ENCODE results near the gene FRMD4A.

Gene FRMD4A

DNA sequence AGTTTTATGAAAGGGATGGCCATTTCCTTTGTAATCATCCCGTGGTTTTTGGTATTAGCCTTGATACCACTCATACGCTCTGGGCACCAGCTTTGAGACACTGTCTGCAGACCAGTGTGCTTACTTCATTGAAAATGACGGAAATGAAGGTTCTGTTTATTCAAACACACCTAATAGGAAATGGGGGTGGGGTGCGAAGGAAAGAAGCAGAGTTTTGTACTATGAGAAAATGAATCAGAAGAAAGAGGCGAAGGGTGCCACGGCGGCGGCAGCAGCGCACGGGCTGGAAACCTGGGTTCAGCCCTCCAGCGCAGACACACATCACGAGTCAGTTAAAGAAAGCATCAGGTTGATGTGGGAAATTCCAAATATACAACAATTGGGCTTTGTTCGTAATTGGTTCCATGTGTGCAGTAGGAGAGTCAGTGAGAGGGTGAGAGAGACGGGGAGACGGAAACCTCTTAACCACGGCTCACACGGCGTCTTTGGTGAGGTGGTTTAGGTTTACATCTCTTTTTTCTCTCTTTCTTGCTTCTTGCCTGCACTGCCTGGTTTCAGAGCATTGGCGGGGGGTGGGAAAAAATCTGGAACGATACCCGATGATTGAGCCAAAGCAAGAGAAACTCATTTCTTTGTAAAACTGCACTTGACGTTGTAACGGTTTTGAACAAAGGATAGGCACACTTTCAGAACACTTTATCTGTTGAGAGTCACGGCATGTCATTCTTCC, 321.2 kb downstream of the FRMD4A start:
- peak; percentile 67 to 86 for DNase-seq

DNA sequence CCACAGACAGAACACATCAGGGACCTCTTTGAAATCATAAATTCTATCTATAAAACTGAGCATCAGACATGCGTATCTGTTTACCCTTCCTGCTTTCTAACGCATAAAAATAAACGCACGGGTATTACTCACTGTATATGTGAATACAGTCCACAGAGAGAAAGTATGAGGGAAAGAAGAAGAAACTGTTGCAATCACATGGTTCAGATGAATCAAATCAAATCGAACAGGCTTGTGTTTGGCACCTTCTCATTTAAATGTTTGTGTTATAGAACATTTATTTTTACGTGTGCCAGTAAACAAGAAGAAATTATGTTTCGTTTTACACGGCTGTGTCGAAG, 322.0 kb downstream of the FRMD4A start:
- no peak for DNase-seq

GRCh38 chr10:14004536-14004935, 326.2 kb downstream of the FRMD4A start:
- no peak for DNase-seq

- no peak for DNase-seq
Observed at GRCh38 chr10:14003517-14004184, 327.1 kb downstream of the FRMD4A start.

- DNase-seq, result no peak
Observed at GRCh38 chr10:14001298-14002040, 329.3 kb downstream of the FRMD4A start.

GRCh38 chr10:13998163-13998835, 332.4 kb downstream of the FRMD4A start:
- DNase-seq, result no peak

DNA sequence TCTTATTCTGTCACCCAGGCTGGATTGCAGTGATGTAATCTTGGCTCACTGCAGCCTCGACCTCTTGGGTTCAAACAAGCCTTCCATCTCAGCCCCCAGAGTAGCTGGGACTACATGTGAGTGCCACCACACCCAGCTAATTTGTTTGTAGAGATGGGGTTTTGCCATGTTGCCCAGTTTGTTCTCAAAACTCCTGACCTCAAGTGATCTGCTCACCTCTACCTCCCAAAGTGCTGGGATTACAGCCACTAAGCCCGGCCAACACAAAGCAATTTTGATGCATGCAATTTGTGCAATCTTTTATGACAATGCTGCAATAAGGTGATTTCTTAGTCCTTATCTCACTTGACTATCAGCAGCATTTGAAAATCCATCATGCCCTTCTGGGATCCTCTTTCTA, 333.1 kb downstream of the FRMD4A start:
- DNase-seq, result no peak

DNA sequence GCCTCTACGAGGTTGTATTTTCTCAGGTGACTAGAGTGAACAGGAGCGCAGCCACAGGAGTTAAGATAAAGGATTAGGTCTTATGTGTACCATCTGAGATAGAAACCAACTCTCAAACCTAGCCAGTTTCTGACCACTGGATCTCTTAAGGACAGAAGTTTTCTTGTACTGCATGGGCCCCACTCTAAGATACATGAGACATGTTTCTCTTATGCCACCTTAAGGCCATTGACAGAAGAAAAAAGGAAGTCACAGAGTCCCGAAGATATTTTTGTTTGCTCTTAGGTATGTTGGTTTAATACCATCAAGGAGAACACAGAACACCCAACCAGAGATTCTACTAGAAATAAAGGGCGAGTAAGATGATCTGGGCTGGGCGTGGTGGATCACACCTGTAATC, 335.8 kb downstream of the FRMD4A start:
- DNase-seq, result no peak

GRCh38 chr10:13993673-13994089, 337.0 kb downstream of the FRMD4A start:
- DNase-seq, result no peak

- no peak for DNase-seq
Observed at GRCh38 chr10:13993169-13993568, 337.6 kb downstream of the FRMD4A start.

DNA sequence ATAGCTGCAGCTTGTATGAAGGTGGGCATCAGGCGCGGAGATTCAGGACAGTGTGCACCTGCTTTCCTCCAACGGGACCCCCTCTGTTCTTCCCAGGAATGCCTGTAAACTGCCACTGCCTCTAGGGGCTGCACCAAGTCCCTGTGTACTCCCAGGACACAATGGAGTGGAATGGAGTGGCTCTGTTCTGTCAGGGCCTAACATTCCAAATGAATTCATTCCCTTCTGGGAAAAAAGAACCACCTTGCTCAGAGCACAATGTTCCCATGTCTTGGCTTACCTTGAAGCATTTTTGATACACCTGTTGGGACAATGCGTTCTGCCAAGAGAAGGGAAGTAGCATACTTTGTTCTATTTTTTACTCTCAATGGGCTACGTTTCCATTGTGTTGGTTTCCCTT, 339.4 kb downstream of the FRMD4A start:
- no peak for DNase-seq

- no peak for DNase-seq
Observed at GRCh38 chr10:13990946-13991345, 339.8 kb downstream of the FRMD4A start.

DNA sequence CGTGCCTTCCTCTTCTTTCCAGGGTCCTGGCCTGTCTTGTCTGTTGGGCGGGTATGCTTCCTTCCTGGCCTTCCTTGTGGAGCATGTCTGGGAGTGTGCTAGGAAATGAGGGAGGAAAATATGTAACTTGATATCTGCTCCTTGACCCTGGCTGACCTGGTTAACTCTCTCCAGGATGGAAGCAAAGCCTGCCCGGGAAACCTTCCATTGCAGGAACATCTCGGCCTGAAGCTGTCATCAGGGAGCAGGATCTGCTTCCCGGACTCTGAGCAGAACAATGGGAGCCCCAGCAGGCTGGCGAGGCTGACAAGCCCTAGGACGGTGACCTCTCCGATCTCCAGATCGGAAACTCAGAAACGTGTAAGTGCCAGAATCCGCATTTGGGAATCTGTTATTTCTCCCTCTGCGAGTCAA, 340.3 kb downstream of the FRMD4A start:
- no peak for DNase-seq

- DNase-seq, result no peak
Observed at GRCh38 chr10:13989616-13990015, 341.1 kb downstream of the FRMD4A start.

- DNase-seq, result no peak
Observed at GRCh38 chr10:13987446-13987845, 343.3 kb downstream of the FRMD4A start.

- DNase-seq, result no peak
Observed at GRCh38 chr10:13984647-13985155, 346.0 kb downstream of the FRMD4A start.

DNA sequence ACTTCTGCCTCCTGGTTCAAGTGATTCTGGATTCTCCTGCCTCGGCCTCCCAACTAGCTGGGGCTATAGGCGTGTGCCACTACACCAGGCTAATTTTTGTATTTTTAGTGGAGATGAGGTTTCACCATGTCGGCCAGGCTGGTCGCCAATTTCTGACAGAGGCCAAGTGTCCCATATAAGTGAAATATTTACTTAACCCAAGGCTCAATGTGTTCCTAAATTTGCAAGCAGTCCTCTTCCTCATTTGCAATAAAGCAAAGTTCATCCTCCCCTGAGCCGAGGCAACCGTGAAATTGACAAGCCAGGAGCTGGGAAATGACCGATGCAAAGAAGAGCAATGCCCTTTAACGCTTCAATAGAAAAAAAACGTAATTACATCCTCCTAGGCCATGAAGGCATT, 347.7 kb downstream of the FRMD4A start:
- no peak for DNase-seq

DNA sequence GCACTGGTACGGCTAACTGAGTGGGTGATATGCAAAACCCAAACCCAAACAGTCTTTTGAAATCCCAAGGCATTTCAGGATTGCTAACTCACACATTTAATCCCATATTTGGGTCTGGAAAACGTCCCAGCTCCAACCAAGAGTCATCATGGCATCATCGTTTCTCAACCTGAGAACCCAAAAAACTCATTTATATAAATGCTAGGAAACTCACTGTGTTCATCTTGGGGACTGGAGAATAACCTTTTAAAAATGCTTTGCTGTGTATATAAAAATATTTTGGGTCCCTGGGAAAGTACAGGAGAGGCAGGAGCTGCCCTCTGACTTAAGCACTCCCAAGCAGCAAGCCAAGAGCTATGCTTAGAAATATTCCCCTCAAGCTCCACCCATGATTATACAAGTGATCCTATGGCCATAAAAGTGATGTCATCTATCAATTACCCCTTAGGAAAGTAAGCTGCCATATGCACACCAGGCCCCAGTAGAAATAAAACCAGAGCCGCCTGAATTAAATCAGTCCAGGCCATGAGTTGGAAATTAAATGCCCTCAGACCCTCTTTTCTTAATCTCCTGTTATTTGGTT, 352.1 kb downstream of the FRMD4A start:
- no peak for DNase-seq

DNA sequence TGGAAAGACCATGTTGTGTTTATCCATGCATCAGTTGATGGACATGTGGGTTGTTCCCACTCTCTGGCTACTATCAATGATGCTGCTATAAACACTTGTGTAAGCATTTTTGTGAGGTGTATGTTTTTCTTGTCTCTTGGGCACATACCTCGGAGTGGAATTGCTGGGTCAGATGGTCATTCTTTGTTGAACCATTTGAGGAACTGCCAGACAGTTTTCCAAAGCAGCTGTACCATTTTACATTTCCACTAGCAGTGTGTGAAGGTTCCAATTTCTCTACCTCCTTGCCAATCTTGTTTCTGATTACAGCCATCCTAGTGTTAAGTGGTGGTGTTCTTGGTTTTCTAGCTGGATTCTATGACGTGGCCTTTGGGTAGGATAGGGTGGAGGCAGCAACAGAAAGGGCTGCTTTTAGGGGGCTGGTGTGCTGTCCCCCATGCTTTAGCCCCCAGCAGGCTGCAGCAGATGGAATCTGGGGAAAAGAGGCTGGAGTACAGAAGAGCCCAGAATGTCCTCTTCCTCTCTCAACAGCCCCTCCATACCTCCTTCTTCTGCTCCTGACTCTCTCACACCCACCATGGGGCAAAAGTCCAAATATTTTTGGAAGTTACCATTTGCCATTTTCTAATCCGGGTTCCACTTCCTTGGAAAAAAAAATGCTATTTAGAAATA, 352.7 kb downstream of the FRMD4A start:
- no peak for DNase-seq

GRCh38 chr10:13973742-13974141, 357.0 kb downstream of the FRMD4A start:
- DNase-seq, result no peak

- DNase-seq, result no peak
Observed at GRCh38 chr10:13972609-13973008, 358.1 kb downstream of the FRMD4A start.
